ENCODE results near the gene RNF144B.
"Not testable (repeated sequence)": the region's sequence is repeated elsewhere in the genome, so short reads cannot be mapped to it uniquely, and the experiment has no call there.

RNF144B gene

DNA sequence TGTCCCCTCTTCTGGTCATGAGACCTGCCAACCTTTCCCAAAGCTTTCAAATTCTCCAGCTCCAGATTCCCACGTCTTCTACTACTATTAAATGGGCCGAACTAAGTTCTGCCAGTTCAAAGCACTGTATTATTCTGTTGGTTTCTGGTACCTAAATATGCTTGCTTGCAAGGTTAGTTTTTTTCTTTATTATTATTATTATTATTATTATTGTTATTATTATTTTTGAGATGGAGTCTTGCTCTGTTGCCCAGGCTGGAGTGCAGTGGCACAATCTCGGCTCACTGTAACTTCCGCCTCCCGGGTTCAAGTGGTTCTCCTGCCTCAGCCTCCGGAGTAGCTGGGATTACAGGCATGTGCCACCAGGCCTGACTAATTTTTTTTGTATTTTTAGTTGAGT, 17.8 kb downstream of the RNF144B start:
- H3K27me3 ChIP-seq (ENCODE audit: control insufficient read depth, insufficient read depth, low read length); H3K4me1 ChIP-seq (ENCODE audit: control insufficient read depth, insufficient read depth, low read length); H3K4me3 ChIP-seq (ENCODE audit: low read length); H3K36me3 ChIP-seq (ENCODE audit: control insufficient read depth, insufficient read depth, low read length); H3K9me3 ChIP-seq (ENCODE audit: control insufficient read depth, insufficient read depth, low read length); DNase-seq (ENCODE audit: low read depth, low spot score); H3K27ac ChIP-seq (ENCODE audit: low read length): not testable (repeated sequence)
- no CpG with 5 or more reads among the region's 6 CpGs for WGBS (ENCODE audit: insufficient coverage, insufficient read length)

DNA sequence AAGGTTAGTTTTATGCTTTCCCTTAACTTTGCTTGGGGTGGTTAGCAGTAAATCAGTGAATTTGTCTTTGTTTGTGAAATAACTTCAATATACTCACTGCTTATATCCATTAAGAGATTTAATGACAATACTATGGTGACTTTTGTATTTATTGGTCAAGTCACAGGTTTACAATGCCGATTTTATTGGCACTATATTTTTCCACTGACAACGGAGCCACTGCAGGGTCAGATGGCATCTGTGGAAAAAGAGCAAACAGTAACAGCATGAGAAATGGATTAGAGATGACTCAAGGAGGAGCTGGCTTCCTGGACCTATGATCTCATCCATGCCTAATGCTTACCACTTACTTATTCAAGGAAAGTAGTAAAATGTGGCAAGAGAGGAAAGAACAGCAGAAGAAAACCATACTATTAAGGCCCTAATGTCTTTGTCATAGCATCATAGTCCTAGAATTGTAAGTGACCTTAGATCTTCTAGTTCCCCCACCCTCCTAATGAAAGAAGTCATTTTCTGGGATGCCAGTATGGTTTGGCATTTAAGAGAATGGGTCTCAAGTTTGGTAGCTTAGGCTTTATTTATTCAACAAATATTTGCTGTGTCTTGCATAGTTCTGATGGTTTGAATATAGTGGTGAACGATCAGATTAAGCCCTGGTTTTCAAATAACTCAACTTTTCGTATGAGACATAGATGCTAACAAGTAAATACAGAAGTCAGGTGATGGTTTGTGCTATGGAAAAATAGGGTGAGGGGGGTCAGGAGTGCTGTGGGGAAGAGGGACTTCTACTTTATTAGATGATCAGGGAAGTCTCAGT, 18.5 kb downstream of the RNF144B start:
- Histone ChIP-seq H3K36me3 (ENCODE audit: control insufficient read depth, insufficient read depth, low read length) (no peaks in the 10 kb centered on the region), H3K4me1 (ENCODE audit: control insufficient read depth, insufficient read depth, low read length) (peaks cover 2% of the 10 kb centered on the region), H3K4me3 (ENCODE audit: low read length) (no peak overlapping the region), H3K9me3 (ENCODE audit: control insufficient read depth, insufficient read depth, low read length) (no peaks in the 10 kb centered on the region), H3K27me3 (ENCODE audit: control insufficient read depth, insufficient read depth, low read length) (no peaks in the 10 kb centered on the region), H3K27ac (ENCODE audit: low read length) (no peak overlapping the region)
- no peak for DNase-seq (ENCODE audit: low read depth, low spot score)
- no CpG with 5 or more reads among the region's 4 CpGs for WGBS (ENCODE audit: insufficient coverage, insufficient read length)

DNA sequence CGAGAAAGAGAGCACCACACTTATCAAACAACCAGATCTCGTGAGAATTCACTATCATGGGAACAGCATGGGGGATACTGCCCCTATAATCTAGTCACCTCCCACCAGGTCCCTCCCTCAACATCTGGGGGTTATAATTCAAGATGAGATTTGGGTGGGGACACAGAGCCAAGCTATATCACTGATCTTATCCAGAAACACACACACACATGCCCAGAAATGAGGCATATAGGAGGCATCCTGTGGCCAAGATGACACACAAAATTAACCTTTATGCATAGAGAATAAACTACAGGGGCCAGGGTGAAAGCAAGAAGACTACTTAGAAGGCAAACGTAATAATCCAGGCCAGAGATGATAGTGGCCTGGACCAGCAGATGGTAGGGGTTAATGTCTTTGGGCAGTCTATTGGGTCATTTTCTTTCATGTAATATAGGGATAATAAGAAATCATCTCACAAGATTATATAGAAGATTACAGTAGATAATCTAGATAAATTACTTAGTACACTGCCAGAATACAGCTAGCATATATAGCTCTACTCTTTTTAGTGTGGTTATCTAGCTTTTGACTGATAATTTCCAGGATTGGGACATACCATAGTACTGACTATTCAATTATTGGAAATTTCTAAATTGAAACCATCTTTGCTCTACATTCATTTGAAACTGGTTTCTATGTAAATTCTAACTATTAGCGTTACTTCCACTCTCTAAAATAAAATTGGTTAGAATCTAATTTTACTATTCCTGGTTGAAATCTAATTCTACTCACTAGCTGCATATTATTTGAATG, 20.0 kb downstream of the RNF144B start:
- DNase-seq (ENCODE audit: low read depth, low spot score): no peak
- Histone ChIP-seq H3K4me1 (ENCODE audit: control insufficient read depth, insufficient read depth, low read length) (no peaks in the 10 kb centered on the region), H3K27me3 (ENCODE audit: control insufficient read depth, insufficient read depth, low read length) (no peaks in the 10 kb centered on the region), H3K4me3 (ENCODE audit: low read length) (no peak overlapping the region), H3K27ac (ENCODE audit: low read length) (no peak overlapping the region), H3K36me3 (ENCODE audit: control insufficient read depth, insufficient read depth, low read length) (no peaks in the 10 kb centered on the region), H3K9me3 (ENCODE audit: control insufficient read depth, insufficient read depth, low read length) (no peaks in the 10 kb centered on the region)
- no CpG with 5 or more reads among the region's 4 CpGs for WGBS (ENCODE audit: insufficient coverage, insufficient read length)

DNA sequence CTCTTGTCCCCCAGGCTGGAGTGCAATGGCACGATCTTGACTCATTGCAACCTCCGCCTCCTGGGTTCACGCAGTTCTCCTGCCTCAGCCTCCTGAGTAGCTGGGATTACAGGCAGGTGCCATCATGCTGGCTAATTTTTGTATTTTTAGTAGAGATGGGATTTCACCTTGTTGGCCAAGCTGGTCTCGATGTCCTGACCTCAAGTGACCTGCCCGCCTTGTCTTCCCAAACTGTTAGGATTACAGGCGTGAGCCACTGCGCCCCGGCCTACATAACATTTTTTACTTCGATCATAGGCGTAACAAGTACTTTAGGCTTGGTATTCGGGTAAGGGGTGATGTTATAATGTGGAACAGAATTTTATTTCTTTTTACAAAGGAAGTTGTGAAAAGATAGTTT, 22.5 kb downstream of the RNF144B start:
- H3K4me3 ChIP-seq (ENCODE audit: low read length); H3K27me3 ChIP-seq (ENCODE audit: control insufficient read depth, insufficient read depth, low read length); DNase-seq (ENCODE audit: low read depth, low spot score); H3K4me1 ChIP-seq (ENCODE audit: control insufficient read depth, insufficient read depth, low read length); H3K9me3 ChIP-seq (ENCODE audit: control insufficient read depth, insufficient read depth, low read length); H3K27ac ChIP-seq (ENCODE audit: low read length); H3K36me3 ChIP-seq (ENCODE audit: control insufficient read depth, insufficient read depth, low read length): not testable (repeated sequence)
- WGBS (ENCODE audit: insufficient coverage, insufficient read length): 100% methylated on average over 1 of the region's 11 CpGs

DNA sequence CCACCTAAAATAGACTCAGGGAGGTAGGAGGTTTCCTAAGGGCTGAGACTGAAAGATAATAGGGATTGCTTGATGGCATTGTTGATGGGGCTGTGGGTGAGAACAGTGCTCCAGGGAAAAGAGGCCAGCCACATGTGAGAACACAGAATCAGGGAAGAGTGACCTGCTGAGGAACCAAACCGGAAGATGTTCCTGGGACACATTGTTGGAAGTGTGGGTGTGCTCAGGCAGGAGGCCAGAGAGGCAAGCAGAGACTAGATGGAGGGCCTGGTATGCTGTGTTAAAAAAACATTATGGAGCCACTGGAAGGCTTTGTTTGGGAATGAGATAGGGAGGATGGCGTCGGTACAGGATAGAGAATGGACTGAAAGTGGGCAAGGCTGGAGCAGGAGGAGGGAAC, 23.3 kb downstream of the RNF144B start:
- H3K9me3 ChIP-seq (ENCODE audit: control insufficient read depth, insufficient read depth, low read length): no peaks in the 10 kb centered on the region
- H3K4me3 ChIP-seq (ENCODE audit: low read length): no peak overlapping the region
- no peaks in the 10 kb centered on the region for H3K27me3 ChIP-seq (ENCODE audit: control insufficient read depth, insufficient read depth, low read length)
- no peak overlapping the region for H3K27ac ChIP-seq (ENCODE audit: low read length)
- no CpG with 5 or more reads among the region's 3 CpGs for WGBS (ENCODE audit: insufficient coverage, insufficient read length)
- no peak for DNase-seq (ENCODE audit: low read depth, low spot score)
- H3K4me1 ChIP-seq (ENCODE audit: control insufficient read depth, insufficient read depth, low read length): no peaks in the 10 kb centered on the region
- H3K36me3 ChIP-seq (ENCODE audit: control insufficient read depth, insufficient read depth, low read length): no peaks in the 10 kb centered on the region

DNA sequence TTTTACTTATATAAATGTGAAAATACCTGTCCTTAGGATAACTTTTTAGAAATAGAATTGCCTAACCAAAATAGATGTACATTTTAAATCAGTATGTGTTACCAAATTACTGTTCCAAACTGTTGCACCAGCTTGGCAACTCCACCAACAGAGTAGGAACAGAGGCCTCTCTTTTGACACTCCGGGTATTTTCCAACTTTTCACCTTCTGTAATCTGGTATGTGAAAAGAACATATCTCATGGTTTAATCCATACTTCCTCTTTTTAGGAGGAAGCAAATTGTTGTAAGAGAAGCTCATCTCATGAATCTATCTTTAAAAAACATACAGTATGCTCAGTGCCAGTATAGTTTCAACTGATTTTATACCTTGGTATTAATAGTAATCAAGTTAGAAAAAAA, 24.9 kb downstream of the RNF144B start:
- no peaks in the 10 kb centered on the region for H3K4me1 ChIP-seq (ENCODE audit: control insufficient read depth, insufficient read depth, low read length)
- H3K27me3 ChIP-seq (ENCODE audit: control insufficient read depth, insufficient read depth, low read length): no peaks in the 10 kb centered on the region
- no peak overlapping the region for H3K27ac ChIP-seq (ENCODE audit: low read length)
- WGBS (ENCODE audit: insufficient coverage, insufficient read length): no CpG with 5 or more reads among the region's 1 CpG
- DNase-seq (ENCODE audit: low read depth, low spot score): no peak
- no peaks in the 10 kb centered on the region for H3K9me3 ChIP-seq (ENCODE audit: control insufficient read depth, insufficient read depth, low read length)
- H3K4me3 ChIP-seq (ENCODE audit: low read length): no peak overlapping the region
- H3K36me3 ChIP-seq (ENCODE audit: control insufficient read depth, insufficient read depth, low read length): no peaks in the 10 kb centered on the region

DNA sequence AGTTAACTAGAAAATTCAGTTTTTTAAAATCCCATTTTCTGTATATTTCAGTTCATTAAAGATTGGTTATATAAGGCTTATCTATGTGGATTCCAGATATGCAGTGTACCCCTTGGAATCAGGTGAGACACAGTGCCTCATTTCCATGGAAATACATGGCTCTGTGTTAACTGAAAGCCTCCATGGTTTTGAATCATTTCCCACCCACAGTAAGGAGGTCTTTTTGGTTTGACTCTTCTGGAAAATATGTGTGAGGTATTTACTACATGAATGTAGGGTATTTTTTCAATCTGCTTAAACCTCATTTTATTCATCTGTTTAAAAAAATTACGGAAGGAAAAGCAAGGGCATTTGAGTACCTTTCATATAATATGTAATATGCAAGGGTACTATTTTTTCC, 25.5 kb downstream of the RNF144B start:
- DNase-seq (ENCODE audit: low read depth, low spot score): no peak
- H3K4me3 ChIP-seq (ENCODE audit: low read length): no peak overlapping the region
- no peaks in the 10 kb centered on the region for H3K27me3 ChIP-seq (ENCODE audit: control insufficient read depth, insufficient read depth, low read length)
- WGBS (ENCODE audit: insufficient coverage, insufficient read length): no CpG with 5 or more reads among the region's 1 CpG
- H3K27ac ChIP-seq (ENCODE audit: low read length): no peak overlapping the region
- no peaks in the 10 kb centered on the region for H3K9me3 ChIP-seq (ENCODE audit: control insufficient read depth, insufficient read depth, low read length)
- no peaks in the 10 kb centered on the region for H3K4me1 ChIP-seq (ENCODE audit: control insufficient read depth, insufficient read depth, low read length)
- no peaks in the 10 kb centered on the region for H3K36me3 ChIP-seq (ENCODE audit: control insufficient read depth, insufficient read depth, low read length)

DNA sequence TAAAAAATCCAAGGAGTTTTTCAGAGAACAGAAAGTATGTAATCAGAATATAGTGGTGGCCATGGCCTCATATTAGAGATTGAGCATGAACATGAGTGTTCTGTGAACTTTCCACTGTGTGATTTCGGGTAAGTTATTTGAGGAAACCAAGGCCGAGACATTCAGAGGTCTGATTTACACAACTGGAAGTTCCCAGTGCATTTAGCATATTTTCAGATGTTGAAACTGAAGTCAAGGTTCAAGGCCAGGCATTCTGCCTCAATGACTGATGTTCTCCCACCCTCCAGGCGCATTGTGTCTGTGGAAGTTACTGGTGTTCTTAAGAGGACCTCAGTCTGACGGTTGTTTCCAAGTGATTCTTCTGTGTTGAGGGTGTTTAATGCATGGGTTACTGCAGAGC, 26.2 kb downstream of the RNF144B start:
- no peak overlapping the region for H3K4me3 ChIP-seq (ENCODE audit: low read length)
- H3K4me1 ChIP-seq (ENCODE audit: control insufficient read depth, insufficient read depth, low read length): no peaks in the 10 kb centered on the region
- H3K27me3 ChIP-seq (ENCODE audit: control insufficient read depth, insufficient read depth, low read length): no peaks in the 10 kb centered on the region
- no peaks in the 10 kb centered on the region for H3K9me3 ChIP-seq (ENCODE audit: control insufficient read depth, insufficient read depth, low read length)
- no peaks in the 10 kb centered on the region for H3K36me3 ChIP-seq (ENCODE audit: control insufficient read depth, insufficient read depth, low read length)
- no peak overlapping the region for H3K27ac ChIP-seq (ENCODE audit: low read length)
- no peak for DNase-seq (ENCODE audit: low read depth, low spot score)
- WGBS (ENCODE audit: insufficient coverage, insufficient read length): no CpG with 5 or more reads among the region's 4 CpGs

DNA sequence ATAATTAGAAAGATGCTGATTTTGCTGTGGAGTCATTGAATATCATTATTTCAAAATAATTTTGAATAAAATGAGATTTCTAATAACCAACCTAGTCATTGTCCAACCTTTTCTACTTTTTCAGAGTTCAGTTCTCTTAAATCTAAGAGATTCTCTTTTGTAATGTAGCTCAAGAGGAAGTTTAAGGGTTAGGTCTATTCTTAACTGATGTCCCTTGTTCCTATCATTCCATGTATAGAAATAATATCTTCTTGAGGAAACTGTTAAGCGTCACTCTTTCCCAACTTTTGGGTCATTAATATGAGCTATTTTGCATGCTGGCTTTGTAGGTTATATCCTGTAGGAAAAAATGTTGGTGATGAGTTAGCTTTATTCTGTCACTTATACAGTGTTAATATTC, 27.0 kb downstream of the RNF144B start:
- DNase-seq (ENCODE audit: low read depth, low spot score): no peak
- WGBS (ENCODE audit: insufficient coverage, insufficient read length): no CpG with 5 or more reads among the region's 1 CpG
- Histone ChIP-seq H3K27ac (ENCODE audit: low read length) (no peak overlapping the region), H3K4me3 (ENCODE audit: low read length) (no peak overlapping the region), H3K9me3 (ENCODE audit: control insufficient read depth, insufficient read depth, low read length) (no peaks in the 10 kb centered on the region), H3K4me1 (ENCODE audit: control insufficient read depth, insufficient read depth, low read length) (no peaks in the 10 kb centered on the region), H3K36me3 (ENCODE audit: control insufficient read depth, insufficient read depth, low read length) (no peaks in the 10 kb centered on the region), H3K27me3 (ENCODE audit: control insufficient read depth, insufficient read depth, low read length) (peaks cover 1% of the 10 kb centered on the region; the same call in 1 of the 2 replicates)

DNA sequence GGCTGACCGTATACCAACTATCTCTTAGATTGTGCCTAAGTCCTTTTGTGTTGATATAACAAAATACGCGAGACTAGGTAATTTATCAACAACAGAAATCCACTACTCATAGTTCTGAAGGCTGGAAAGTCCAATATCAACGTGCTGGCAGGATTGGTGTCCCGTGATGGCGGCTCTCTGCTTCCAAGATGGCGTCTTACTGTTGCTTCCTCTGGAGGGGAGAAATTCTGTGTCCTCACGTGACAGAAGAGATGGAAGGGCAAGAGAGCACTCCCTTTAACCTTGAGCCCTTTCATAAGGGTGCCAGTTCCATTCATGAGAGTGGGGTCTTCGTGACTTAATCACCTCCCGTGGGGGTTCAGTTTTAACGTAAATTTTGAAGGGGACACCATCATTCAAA, 28.1 kb downstream of the RNF144B start:
- no peak overlapping the region for H3K4me3 ChIP-seq (ENCODE audit: low read length)

More for the DNA sequence above, 28.1 kb downstream of the RNF144B start:
- H3K27ac ChIP-seq (ENCODE audit: low read length): no peak overlapping the region
- H3K4me1 ChIP-seq (ENCODE audit: control insufficient read depth, insufficient read depth, low read length): no peaks in the 10 kb centered on the region
- H3K27me3 ChIP-seq (ENCODE audit: control insufficient read depth, insufficient read depth, low read length): peaks cover 1% of the 10 kb centered on the region; the same call in 1 of the 2 replicates
- H3K36me3 ChIP-seq (ENCODE audit: control insufficient read depth, insufficient read depth, low read length): no peaks in the 10 kb centered on the region
- no peak for DNase-seq (ENCODE audit: low read depth, low spot score)
- H3K9me3 ChIP-seq (ENCODE audit: control insufficient read depth, insufficient read depth, low read length): no peaks in the 10 kb centered on the region
- WGBS (ENCODE audit: insufficient coverage, insufficient read length): no CpG with 5 or more reads among the region's 11 CpGs

Measured in iPS DF 6.9 (cell line).